ENCODE results near the gene IFIH1. TPM values are rescaled to one million over a fixed set of nuclear protein-coding genes. Genes with fewer than 3 reads are reported as not detected.

Gene IFIH1
- total and polyA plus RNA-seq, 2 of the 8 experiments (the other 6 are each of a cell fraction or from before 2014, with no cell fraction given) = 0.32 to 2.0 TPM

DNA sequence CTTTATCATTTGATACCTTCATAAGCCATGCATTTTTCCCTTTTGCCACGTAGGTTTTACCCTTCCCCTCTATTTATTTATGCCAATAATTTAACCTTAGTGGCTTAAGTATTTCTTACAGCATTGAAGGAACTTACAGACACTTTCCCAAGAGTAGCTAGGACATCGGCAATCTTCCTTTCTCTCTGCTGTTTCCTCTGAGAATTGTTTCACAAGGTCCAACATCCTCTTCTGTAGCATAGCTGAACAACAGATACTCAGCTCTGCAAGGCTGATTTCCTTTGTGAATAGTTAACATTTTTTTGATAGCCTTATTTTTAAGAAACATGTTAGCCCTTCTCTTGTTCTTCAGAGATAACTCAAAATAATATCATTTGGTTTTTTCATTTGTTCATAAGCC lies 24.4 kb upstream of the IFIH1 start (continued):
- TF ChIP-seq, protein P1, sequence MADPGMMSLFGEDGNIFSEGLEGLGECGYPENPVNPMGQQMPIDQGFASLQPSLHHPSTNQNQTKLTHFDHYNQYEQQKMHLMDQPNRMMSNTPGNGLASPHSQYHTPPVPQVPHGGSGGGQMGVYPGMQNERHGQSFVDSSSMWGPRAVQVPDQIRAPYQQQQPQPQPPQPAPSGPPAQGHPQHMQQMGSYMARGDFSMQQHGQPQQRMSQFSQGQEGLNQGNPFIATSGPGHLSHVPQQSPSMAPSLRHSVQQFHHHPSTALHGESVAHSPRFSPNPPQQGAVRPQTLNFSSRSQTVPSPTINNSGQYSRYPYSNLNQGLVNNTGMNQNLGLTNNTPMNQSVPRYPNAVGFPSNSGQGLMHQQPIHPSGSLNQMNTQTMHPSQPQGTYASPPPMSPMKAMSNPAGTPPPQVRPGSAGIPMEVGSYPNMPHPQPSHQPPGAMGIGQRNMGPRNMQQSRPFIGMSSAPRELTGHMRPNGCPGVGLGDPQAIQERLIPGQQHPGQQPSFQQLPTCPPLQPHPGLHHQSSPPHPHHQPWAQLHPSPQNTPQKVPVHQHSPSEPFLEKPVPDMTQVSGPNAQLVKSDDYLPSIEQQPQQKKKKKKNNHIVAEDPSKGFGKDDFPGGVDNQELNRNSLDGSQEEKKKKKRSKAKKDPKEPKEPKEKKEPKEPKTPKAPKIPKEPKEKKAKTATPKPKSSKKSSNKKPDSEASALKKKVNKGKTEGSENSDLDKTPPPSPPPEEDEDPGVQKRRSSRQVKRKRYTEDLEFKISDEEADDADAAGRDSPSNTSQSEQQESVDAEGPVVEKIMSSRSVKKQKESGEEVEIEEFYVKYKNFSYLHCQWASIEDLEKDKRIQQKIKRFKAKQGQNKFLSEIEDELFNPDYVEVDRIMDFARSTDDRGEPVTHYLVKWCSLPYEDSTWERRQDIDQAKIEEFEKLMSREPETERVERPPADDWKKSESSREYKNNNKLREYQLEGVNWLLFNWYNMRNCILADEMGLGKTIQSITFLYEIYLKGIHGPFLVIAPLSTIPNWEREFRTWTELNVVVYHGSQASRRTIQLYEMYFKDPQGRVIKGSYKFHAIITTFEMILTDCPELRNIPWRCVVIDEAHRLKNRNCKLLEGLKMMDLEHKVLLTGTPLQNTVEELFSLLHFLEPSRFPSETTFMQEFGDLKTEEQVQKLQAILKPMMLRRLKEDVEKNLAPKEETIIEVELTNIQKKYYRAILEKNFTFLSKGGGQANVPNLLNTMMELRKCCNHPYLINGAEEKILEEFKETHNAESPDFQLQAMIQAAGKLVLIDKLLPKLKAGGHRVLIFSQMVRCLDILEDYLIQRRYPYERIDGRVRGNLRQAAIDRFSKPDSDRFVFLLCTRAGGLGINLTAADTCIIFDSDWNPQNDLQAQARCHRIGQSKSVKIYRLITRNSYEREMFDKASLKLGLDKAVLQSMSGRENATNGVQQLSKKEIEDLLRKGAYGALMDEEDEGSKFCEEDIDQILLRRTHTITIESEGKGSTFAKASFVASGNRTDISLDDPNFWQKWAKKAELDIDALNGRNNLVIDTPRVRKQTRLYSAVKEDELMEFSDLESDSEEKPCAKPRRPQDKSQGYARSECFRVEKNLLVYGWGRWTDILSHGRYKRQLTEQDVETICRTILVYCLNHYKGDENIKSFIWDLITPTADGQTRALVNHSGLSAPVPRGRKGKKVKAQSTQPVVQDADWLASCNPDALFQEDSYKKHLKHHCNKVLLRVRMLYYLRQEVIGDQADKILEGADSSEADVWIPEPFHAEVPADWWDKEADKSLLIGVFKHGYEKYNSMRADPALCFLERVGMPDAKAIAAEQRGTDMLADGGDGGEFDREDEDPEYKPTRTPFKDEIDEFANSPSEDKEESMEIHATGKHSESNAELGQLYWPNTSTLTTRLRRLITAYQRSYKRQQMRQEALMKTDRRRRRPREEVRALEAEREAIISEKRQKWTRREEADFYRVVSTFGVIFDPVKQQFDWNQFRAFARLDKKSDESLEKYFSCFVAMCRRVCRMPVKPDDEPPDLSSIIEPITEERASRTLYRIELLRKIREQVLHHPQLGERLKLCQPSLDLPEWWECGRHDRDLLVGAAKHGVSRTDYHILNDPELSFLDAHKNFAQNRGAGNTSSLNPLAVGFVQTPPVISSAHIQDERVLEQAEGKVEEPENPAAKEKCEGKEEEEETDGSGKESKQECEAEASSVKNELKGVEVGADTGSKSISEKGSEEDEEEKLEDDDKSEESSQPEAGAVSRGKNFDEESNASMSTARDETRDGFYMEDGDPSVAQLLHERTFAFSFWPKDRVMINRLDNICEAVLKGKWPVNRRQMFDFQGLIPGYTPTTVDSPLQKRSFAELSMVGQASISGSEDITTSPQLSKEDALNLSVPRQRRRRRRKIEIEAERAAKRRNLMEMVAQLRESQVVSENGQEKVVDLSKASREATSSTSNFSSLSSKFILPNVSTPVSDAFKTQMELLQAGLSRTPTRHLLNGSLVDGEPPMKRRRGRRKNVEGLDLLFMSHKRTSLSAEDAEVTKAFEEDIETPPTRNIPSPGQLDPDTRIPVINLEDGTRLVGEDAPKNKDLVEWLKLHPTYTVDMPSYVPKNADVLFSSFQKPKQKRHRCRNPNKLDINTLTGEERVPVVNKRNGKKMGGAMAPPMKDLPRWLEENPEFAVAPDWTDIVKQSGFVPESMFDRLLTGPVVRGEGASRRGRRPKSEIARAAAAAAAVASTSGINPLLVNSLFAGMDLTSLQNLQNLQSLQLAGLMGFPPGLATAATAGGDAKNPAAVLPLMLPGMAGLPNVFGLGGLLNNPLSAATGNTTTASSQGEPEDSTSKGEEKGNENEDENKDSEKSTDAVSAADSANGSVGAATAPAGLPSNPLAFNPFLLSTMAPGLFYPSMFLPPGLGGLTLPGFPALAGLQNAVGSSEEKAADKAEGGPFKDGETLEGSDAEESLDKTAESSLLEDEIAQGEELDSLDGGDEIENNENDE (IDR thresholded peaks at IDR 0.05; ENCODE audit: insufficient replicate concordance, low read length) = no peak
- TF ChIP-seq CTBP2 (IDR thresholded peaks at IDR 0.05; ENCODE audit: borderline replicate concordance, insufficient read depth, insufficient read length, low read length) (no peak), GTF2F1 (IDR thresholded peaks at IDR 0.05; ENCODE audit: borderline replicate concordance, low read depth, low read length) (no peak), HDAC6 (IDR thresholded peaks at IDR 0.05; ENCODE audit: low read depth, low read length) (no peak), JUND (IDR thresholded peaks at IDR 0.05; ENCODE audit: low read length) (no peak), EGR1 (IDR thresholded peaks at IDR 0.05; ENCODE audit: borderline replicate concordance, low read depth, low read length) (no peak)
- TF ChIP-seq, protein P2, sequence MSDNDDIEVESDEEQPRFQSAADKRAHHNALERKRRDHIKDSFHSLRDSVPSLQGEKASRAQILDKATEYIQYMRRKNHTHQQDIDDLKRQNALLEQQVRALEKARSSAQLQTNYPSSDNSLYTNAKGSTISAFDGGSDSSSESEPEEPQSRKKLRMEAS (IDR thresholded peaks at IDR 0.05) = no peak

All from H1 (cell line).